A172 (cell line): ENCODE results near the gene CALU. TPM values are rescaled to one million over a fixed set of nuclear protein-coding genes. Genes with fewer than 3 reads are reported as not detected.
A peak's percentile ranks its signal among the peaks of the same experiment; 100 is the strongest.

Experiments used
- DNase-seq: peaks from one replicate; pipeline ENCODE4 v3.0.0-alpha.2; 2015; ENCODE audit warnings: low spot score
- total RNA-seq: library from RNA; depleted of rRNA; stranded (reverse); fragments of >200 nt; shearing (Covaris generic); gene quantifications from 2 replicates; pipeline ENCODE4 v1.2.3, GENCODE V29; 2014

CALU gene
- total RNA-seq, 1 experiment from 2014 or later = 457 TPM

GRCh38 chr7:128724743-128725142 lies 14.4 kb upstream of the CALU start:
- no peak for DNase-seq

- DNase-seq = no peak
Observed at GRCh38 chr7:128725531-128725930, 13.6 kb upstream of the CALU start.

- no peak for DNase-seq
Observed at GRCh38 chr7:128726059-128726736, 13.0 kb upstream of the CALU start.

- no peak for DNase-seq
Observed at GRCh38 chr7:128726737-128727072, 12.5 kb upstream of the CALU start.

- no peak for DNase-seq
Observed at GRCh38 chr7:128727239-128727638, 11.9 kb upstream of the CALU start.

- no peak for DNase-seq
Observed at GRCh38 chr7:128728598-128728997, 10.6 kb upstream of the CALU start.

GRCh38 chr7:128729494-128729893 lies 9.7 kb upstream of the CALU start:
- DNase-seq = no peak

GRCh38 chr7:128731184-128731583 lies 8.0 kb upstream of the CALU start:
- DNase-seq = no peak

GRCh38 chr7:128732521-128733277 lies 6.5 kb upstream of the CALU start:
- no peak for DNase-seq

- no peak for DNase-seq
Observed at GRCh38 chr7:128733278-128733645, 5.9 kb upstream of the CALU start.

GRCh38 chr7:128734890-128735289 lies 4.3 kb upstream of the CALU start:
- DNase-seq = no peak

GRCh38 chr7:128735436-128735835 lies 3.7 kb upstream of the CALU start:
- DNase-seq = no peak

- DNase-seq = no peak
Observed at GRCh38 chr7:128737441-128737840, 1.7 kb upstream of the CALU start.

- peak; percentile 62 for DNase-seq
Observed at GRCh38 chr7:128737867-128738385, 1.2 kb upstream of the CALU start.

GRCh38 chr7:128738570-128739047 lies 550 bp upstream of the CALU start:
- no peak for DNase-seq

GRCh38 chr7:128739990-128740682 lies 977 bp downstream of the CALU start:
- DNase-seq = no peak

- no peak for DNase-seq
Observed at GRCh38 chr7:128740996-128741395, 1.8 kb downstream of the CALU start.

GRCh38 chr7:128741491-128741890 lies 2.3 kb downstream of the CALU start:
- DNase-seq = no peak

- peak; percentile 32 for DNase-seq
Observed at GRCh38 chr7:128742206-128742605, 3.0 kb downstream of the CALU start.

GRCh38 chr7:128743112-128743772 lies 4.1 kb downstream of the CALU start:
- peak; percentile 42 for DNase-seq

GRCh38 chr7:128744366-128744905 lies 5.3 kb downstream of the CALU start:
- no peak for DNase-seq

GRCh38 chr7:128745706-128746105 lies 6.5 kb downstream of the CALU start:
- DNase-seq = no peak
